ENCODE data around the gene SLC13A3. TPM values are rescaled to one million over a fixed set of nuclear protein-coding genes. Genes with fewer than 3 reads are reported as not detected.

The SLC13A3 gene
- total RNA-seq, 4 donors from 2014 or later, result 0.62 to 1.6 (median 0.80) TPM

DNA sequence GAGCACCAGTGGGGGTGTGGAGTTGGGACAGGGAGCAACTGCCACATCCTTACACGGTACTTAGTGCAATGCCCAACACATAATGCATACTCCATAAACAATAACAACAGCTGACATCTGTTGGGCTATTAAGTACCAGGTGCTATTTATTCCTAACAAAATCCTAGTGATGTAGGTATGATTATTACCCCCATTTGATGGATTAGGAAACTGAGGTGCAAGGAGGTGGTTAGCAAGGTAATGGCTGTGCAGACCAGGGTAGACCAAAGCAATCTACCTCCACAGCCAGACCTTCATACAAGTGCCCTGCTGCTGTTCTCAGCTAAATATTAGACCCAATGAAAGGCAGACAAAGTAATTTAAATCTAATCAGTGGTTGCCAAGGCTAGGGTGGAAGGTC, 36.8 kb downstream of the SLC13A3 start:
- TF ChIP-seq POLR2A (IDR thresholded peaks at IDR 0.05) (no peak), POLR2AphosphoS5 (IDR thresholded peaks at IDR 0.05) (no peak), EP300 (IDR thresholded peaks at IDR 0.05) (no peak)
- TF ChIP-seq, protein P1, sequence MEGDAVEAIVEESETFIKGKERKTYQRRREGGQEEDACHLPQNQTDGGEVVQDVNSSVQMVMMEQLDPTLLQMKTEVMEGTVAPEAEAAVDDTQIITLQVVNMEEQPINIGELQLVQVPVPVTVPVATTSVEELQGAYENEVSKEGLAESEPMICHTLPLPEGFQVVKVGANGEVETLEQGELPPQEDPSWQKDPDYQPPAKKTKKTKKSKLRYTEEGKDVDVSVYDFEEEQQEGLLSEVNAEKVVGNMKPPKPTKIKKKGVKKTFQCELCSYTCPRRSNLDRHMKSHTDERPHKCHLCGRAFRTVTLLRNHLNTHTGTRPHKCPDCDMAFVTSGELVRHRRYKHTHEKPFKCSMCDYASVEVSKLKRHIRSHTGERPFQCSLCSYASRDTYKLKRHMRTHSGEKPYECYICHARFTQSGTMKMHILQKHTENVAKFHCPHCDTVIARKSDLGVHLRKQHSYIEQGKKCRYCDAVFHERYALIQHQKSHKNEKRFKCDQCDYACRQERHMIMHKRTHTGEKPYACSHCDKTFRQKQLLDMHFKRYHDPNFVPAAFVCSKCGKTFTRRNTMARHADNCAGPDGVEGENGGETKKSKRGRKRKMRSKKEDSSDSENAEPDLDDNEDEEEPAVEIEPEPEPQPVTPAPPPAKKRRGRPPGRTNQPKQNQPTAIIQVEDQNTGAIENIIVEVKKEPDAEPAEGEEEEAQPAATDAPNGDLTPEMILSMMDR (IDR thresholded peaks at IDR 0.05), result no peak
- Histone ChIP-seq H3K9me3 (peaks cover 0 to 12% (median 0%) of the 10 kb centered on the region in 3 donors), H3K4me1 (no peaks in the 10 kb centered on the region), H3K27ac (no peak overlapping the region), H3K27me3 (peaks cover 6% of the 10 kb centered on the region), H3K4me3 (no peak overlapping the region), H3K36me3 (no peaks in the 10 kb centered on the region)
- ATAC-seq, result no peak
- WGBS, 2 donors (ENCODE audit: low coverage in 1 of 2), result 100% methylated on average over 1 of the region's 1 CpG

DNA sequence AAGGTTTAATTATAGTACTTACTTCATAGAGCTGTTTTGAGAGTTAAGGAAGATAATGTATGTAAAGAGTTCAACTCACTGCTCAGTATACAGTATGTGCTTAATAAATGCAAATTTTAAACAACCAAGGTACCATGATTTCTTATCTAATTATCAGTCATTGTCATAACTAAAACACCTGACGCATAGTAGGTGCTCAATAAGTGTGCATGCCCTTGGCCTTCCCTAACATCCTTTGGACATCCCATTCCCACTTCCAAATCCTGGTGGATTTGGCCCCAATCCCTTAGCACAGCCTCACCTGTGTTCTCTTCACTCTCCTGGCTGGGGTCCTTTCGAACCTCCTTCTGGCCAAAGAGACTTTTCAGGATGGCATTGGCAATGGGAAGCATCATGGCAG, 41.1 kb downstream of the SLC13A3 start:
- Histone ChIP-seq H3K27me3 (peaks cover 4% of the 10 kb centered on the region), H3K4me1 (no peaks in the 10 kb centered on the region), H3K36me3 (no peaks in the 10 kb centered on the region), H3K27ac (no peak overlapping the region), H3K9me3 (peaks cover 0 to 12% (median 0%) of the 10 kb centered on the region in 3 donors), H3K4me3 (no peak overlapping the region)
- ATAC-seq, result no peak
- 89 to 92% methylated on average over 1 of the region's 2 CpGs for WGBS, 2 donors (ENCODE audit: low coverage in 1 of 2)
- TF ChIP-seq, protein P1 (IDR thresholded peaks at IDR 0.05), result no peak
- TF ChIP-seq EP300 (IDR thresholded peaks at IDR 0.05) (no peak), POLR2AphosphoS5 (IDR thresholded peaks at IDR 0.05) (no peak), POLR2A (IDR thresholded peaks at IDR 0.05) (no peak)

DNA sequence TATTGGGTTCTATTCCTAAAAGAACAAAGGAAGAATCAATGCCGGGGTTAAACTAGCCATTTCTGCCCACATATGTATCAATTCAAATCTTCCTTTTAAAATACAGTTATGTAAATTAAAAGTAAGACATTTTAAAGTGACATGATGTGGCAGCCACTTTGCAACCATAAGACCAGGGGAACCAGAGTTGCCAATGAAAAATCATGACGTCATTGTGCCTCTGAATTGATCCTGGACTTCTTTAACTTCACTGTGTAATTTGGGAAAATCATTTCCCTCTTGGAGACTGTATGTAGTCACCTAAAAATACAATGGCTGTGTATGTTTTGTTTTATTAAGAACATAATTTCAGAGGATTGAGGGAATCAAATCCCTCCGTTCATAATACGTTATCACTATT, 42.2 kb downstream of the SLC13A3 start:
- H3K4me3 ChIP-seq, result no peak overlapping the region
- ATAC-seq, result no peak
- H3K9me3 ChIP-seq, result peaks cover 0 to 12% (median 0%) of the 10 kb centered on the region in 3 donors
- 88 to 93% methylated on average over 4 of the region's 4 CpGs for WGBS, 2 donors (ENCODE audit: low coverage in 1 of 2)
- no peak overlapping the region for H3K27ac ChIP-seq
- H3K4me1 ChIP-seq, result no peaks in the 10 kb centered on the region
- no peaks in the 10 kb centered on the region for H3K27me3 ChIP-seq
- H3K36me3 ChIP-seq, result no peaks in the 10 kb centered on the region
- TF ChIP-seq POLR2AphosphoS5 (IDR thresholded peaks at IDR 0.05) (no peak), POLR2A (IDR thresholded peaks at IDR 0.05) (no peak), EP300 (IDR thresholded peaks at IDR 0.05) (no peak)
- TF ChIP-seq, protein P1 (IDR thresholded peaks at IDR 0.05), result no peak

DNA sequence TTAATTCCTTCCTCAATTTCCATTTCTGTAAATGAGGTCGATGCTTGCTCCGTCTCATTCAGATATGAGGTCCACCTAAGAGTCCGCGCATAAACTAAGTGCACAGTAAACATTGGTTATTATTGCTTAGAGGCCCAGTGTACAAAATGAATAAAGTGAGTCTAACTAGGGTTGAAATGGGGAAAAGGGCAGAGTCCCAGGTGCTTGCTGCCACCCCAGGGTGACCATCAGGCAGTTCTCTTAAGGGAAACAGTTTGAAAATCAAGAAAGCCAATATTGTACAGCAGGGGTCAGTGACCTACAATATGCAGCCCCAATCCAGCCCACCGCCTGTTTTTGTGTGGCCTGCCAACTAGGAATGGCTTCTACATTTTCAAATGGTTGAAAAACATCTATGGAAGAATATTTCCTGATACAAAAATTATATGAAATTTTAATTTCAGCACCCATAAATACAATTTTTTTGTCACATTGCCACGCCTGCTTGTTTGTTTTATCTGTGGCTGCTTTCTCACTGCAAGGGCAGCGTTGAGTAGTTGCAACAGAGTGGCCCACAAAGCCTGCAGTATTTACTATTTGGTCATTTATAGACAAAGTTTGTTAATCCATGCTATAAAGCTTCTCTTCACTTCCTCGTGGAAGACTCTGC, 43.3 kb downstream of the SLC13A3 start:
- no peak for TF ChIP-seq POLR2A (IDR thresholded peaks at IDR 0.05)
- TF ChIP-seq EP300 (IDR thresholded peaks at IDR 0.05), result no peak
- TF ChIP-seq, protein P1 (IDR thresholded peaks at IDR 0.05), result no peak
- TF ChIP-seq POLR2AphosphoS5 (IDR thresholded peaks at IDR 0.05), result no peak
- Histone ChIP-seq H3K27ac (no peak overlapping the region), H3K4me1 (no peaks in the 10 kb centered on the region), H3K27me3 (no peaks in the 10 kb centered on the region), H3K9me3 (peaks cover 0 to 12% (median 0%) of the 10 kb centered on the region in 3 donors), H3K36me3 (no peaks in the 10 kb centered on the region), H3K4me3 (no peak overlapping the region)
- no peak for ATAC-seq
- WGBS, 2 donors (ENCODE audit: low coverage in 1 of 2), result 85 to 94% methylated on average over 5 to 8 of the region's 8 CpGs

DNA sequence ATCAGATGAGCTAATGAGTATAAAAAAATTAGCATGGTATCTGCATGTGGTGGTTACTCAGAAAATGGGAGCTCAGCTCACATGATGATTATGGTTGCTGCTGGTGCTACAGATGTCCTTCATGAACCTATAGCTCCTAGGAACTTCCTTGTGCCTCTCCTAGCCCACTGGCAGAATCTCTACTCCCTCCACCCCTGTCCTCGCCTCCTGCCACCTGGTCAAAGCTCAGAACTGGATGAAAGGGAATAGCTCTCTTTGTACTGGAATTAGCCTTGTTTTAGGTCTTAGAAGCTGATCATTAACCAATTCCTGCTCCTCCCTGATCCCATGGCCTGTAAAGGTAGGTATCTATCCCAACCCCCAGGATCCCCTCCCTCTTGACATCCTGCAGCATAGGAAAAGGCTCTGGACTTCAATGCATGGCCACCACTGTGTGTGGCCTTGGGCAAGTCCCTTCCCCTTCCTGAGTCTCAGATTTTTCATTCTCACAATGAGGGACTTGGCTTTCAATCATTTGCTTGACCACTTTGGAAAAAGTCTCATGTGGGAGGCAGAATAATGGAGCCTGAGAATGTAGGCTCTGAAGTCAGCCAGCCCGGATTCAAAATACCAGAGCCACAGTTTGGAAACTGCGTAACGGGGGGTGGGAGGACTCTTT, 43.9 kb downstream of the SLC13A3 start:
- Histone ChIP-seq H3K4me3 (no peak overlapping the region), H3K27ac (no peak overlapping the region), H3K27me3 (no peaks in the 10 kb centered on the region), H3K4me1 (no peaks in the 10 kb centered on the region), H3K9me3 (peaks cover 0 to 12% (median 0%) of the 10 kb centered on the region in 3 donors), H3K36me3 (no peaks in the 10 kb centered on the region)
- 89% methylated on average over 2 to 3 of the region's 4 CpGs for WGBS, 2 donors (ENCODE audit: low coverage in 1 of 2)
- TF ChIP-seq POLR2AphosphoS5 (IDR thresholded peaks at IDR 0.05) (no peak), POLR2A (IDR thresholded peaks at IDR 0.05) (no peak), EP300 (IDR thresholded peaks at IDR 0.05) (no peak)
- TF ChIP-seq, protein P1 (IDR thresholded peaks at IDR 0.05), result no peak
- no peak for ATAC-seq

Data from gastroesophageal sphincter (tissue), 4 donors.